Liver (tissue), 3 donors: ENCODE measurements around the gene ZNF577.

Experiments
- RAD21 ChIP-seq, 2 donors: IDR thresholded peaks; 2 replicates each; pipeline ENCODE4 v1.6.1; 2016; ENCODE audit warnings: antibody characterized with exemption in 2 of 2, mild to moderate bottlenecking in 2 of 2
- TF ChIP-seq, protein P1 (sequence below): fragments of 150-350 bp; IDR thresholded peaks from 2 replicates; pipeline ENCODE4 v1.5.1; 2017; ENCODE audit warnings: improper control_type of control experiment, low read depth, low read length; ENCODE audit not compliant: missing input control
- TF ChIP-seq, protein P2 (sequence below): IDR thresholded peaks from 2 replicates; pipeline ENCODE4 v1.6.1; 2016; ENCODE audit warnings: antibody characterized with exemption
- donor health status: healthy.
- donor health status: healthy.

- TF ChIP-seq, protein P1, sequence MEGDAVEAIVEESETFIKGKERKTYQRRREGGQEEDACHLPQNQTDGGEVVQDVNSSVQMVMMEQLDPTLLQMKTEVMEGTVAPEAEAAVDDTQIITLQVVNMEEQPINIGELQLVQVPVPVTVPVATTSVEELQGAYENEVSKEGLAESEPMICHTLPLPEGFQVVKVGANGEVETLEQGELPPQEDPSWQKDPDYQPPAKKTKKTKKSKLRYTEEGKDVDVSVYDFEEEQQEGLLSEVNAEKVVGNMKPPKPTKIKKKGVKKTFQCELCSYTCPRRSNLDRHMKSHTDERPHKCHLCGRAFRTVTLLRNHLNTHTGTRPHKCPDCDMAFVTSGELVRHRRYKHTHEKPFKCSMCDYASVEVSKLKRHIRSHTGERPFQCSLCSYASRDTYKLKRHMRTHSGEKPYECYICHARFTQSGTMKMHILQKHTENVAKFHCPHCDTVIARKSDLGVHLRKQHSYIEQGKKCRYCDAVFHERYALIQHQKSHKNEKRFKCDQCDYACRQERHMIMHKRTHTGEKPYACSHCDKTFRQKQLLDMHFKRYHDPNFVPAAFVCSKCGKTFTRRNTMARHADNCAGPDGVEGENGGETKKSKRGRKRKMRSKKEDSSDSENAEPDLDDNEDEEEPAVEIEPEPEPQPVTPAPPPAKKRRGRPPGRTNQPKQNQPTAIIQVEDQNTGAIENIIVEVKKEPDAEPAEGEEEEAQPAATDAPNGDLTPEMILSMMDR = no peak
- TF ChIP-seq, protein P2, sequence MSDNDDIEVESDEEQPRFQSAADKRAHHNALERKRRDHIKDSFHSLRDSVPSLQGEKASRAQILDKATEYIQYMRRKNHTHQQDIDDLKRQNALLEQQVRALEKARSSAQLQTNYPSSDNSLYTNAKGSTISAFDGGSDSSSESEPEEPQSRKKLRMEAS = no peak
- no peak for TF ChIP-seq RAD21 (IDR thresholded peaks at IDR 0.05)
These were observed 31.9 kb upstream of the ZNF577 start for GRCh38 chr19:51919606-51920005.
